ENCODE measurements around the gene XYLT2.

XYLT2 gene

GRCh38 chr17:50365649-50366393 lies 19.9 kb downstream of the XYLT2 start:
- DNase-seq = no peak

- DNase-seq = no peak
These were observed 21.5 kb downstream of the XYLT2 start for GRCh38 chr17:50367401-50367800.

- DNase-seq = no peak
These were observed 24.1 kb downstream of the XYLT2 start for GRCh38 chr17:50370052-50370451.

- no peak for DNase-seq
These were observed 25.6 kb downstream of the XYLT2 start for GRCh38 chr17:50371526-50371925.

- DNase-seq = no peak
These were observed 26.4 kb downstream of the XYLT2 start for GRCh38 chr17:50372222-50372757.

- DNase-seq = peak; percentile 89
These were observed 27.0 kb downstream of the XYLT2 start, which contains the start of the genes EME1 and MRPL27 for GRCh38 chr17:50372758-50373556. EME1 (plus strand) TSS chr17:50373229; CDS start chr17:50375209, 1,980 bp downstream. MRPL27 (minus strand) TSS chr17:50373184; CDS start chr17:50373170, 14 bp downstream.

GRCh38 chr17:50373705-50374104 lies 27.8 kb downstream of the XYLT2 start:
- no peak for DNase-seq

GRCh38 chr17:50375858-50376538 lies 30.1 kb downstream of the XYLT2 start:
- no peak for DNase-seq

GRCh38 chr17:50379351-50380132 lies 33.6 kb downstream of the XYLT2 start:
- no peak for DNase-seq

- no peak for DNase-seq
These were observed 34.7 kb downstream of the XYLT2 start for GRCh38 chr17:50380369-50381259.

- DNase-seq = no peak
These were observed 35.4 kb downstream of the XYLT2 start for GRCh38 chr17:50381260-50381815.

GRCh38 chr17:50381920-50382319 lies 36.0 kb downstream of the XYLT2 start:
- no peak for DNase-seq

GRCh38 chr17:50382931-50383330 lies 37.0 kb downstream of the XYLT2 start:
- DNase-seq = no peak

- DNase-seq = no peak
These were observed 40.6 kb downstream of the XYLT2 start for GRCh38 chr17:50386510-50386909.

- no peak for DNase-seq
These were observed 42.8 kb downstream of the XYLT2 start for GRCh38 chr17:50388728-50389127.

GRCh38 chr17:50389534-50389933 lies 43.6 kb downstream of the XYLT2 start:
- DNase-seq = no peak

GRCh38 chr17:50392621-50393020 lies 46.7 kb downstream of the XYLT2 start:
- DNase-seq = no peak

- no peak for DNase-seq
These were observed 47.8 kb downstream of the XYLT2 start for GRCh38 chr17:50393700-50394099.

GRCh38 chr17:50394711-50395110 lies 48.8 kb downstream of the XYLT2 start:
- DNase-seq = no peak

GRCh38 chr17:50396261-50397110 lies 50.6 kb downstream of the XYLT2 start:
- no peak for DNase-seq
